Measurements from ENCODE around the gene ANKRD65.
"Not testable (repeated sequence)": the region's sequence is repeated elsewhere in the genome, so short reads cannot be mapped to it uniquely, and the experiment has no call there.

ANKRD65 gene

GRCh38 chr1:1420654-1421141, 378 bp downstream of the ANKRD65 start:
- no peak for TF ChIP-seq CTCF (IDR thresholded peaks at IDR 0.05; ENCODE audit: low read depth, low read length)
- no peak overlapping the region for H3K4me3 ChIP-seq (replicated peaks in 1 of 2; ENCODE audit: low read depth in 2 of 2, low read length in 2 of 2)
- DNase-seq (ENCODE audit: low read depth in 2 of 2) = no peak

GRCh38 chr1:1419813-1420653, 1.0 kb downstream of the ANKRD65 start:
- no peak for DNase-seq (ENCODE audit: low read depth in 2 of 2)
- no peak for TF ChIP-seq CTCF (IDR thresholded peaks at IDR 0.05; ENCODE audit: low read depth, low read length)
- no peak overlapping the region for H3K4me3 ChIP-seq (replicated peaks in 1 of 2; ENCODE audit: low read depth in 2 of 2, low read length in 2 of 2)

GRCh38 chr1:1419363-1419812, 1.7 kb downstream of the ANKRD65 start:
- H3K4me3 ChIP-seq (replicated peaks in 1 of 2; ENCODE audit: low read depth in 2 of 2, low read length in 2 of 2) = no peak overlapping the region
- no peak for DNase-seq (ENCODE audit: low read depth in 2 of 2)
- no peak for TF ChIP-seq CTCF (IDR thresholded peaks at IDR 0.05; ENCODE audit: low read depth, low read length)

- no peak overlapping the region for H3K4me3 ChIP-seq (replicated peaks in 1 of 2; ENCODE audit: low read depth in 2 of 2, low read length in 2 of 2)
- no peak for DNase-seq (ENCODE audit: low read depth in 2 of 2)
- no peak for TF ChIP-seq CTCF (IDR thresholded peaks at IDR 0.05; ENCODE audit: low read depth, low read length)
Observed at GRCh38 chr1:1418464-1419362, 2.4 kb downstream of the ANKRD65 start.

GRCh38 chr1:1417825-1418463, 3.1 kb downstream of the ANKRD65 start:
- DNase-seq (ENCODE audit: low read depth in 2 of 2); H3K4me3 ChIP-seq (replicated peaks in 1 of 2; ENCODE audit: low read depth in 2 of 2, low read length in 2 of 2): not testable (repeated sequence)

- DNase-seq (ENCODE audit: low read depth in 2 of 2); H3K4me3 ChIP-seq (replicated peaks in 1 of 2; ENCODE audit: low read depth in 2 of 2, low read length in 2 of 2): not testable (repeated sequence)
Observed at GRCh38 chr1:1417396-1417795, 3.7 kb downstream of the ANKRD65 start.

- no peak for TF ChIP-seq CTCF (IDR thresholded peaks at IDR 0.05; ENCODE audit: low read depth, low read length)
- no peak for DNase-seq (ENCODE audit: low read depth in 2 of 2)
- no peak overlapping the region for H3K4me3 ChIP-seq (replicated peaks in 1 of 2; ENCODE audit: low read depth in 2 of 2, low read length in 2 of 2)
Observed at GRCh38 chr1:1415751-1416150, 5.3 kb downstream of the ANKRD65 start.

GRCh38 chr1:1412311-1412902, 8.7 kb downstream of the ANKRD65 start:
- not testable (repeated sequence) for DNase-seq (ENCODE audit: low read depth in 2 of 2); H3K4me3 ChIP-seq (replicated peaks in 1 of 2; ENCODE audit: low read depth in 2 of 2, low read length in 2 of 2)
